ENCODE measurements around the gene FHIT.

GRCh38 chr3:60304112-60304511 is 947.1 kb downstream of the FHIT start:
- TF ChIP-seq CTCF (IDR thresholded peaks at IDR 0.05 in 4 of 5, conservative IDR thresholded peaks at IDR 0.05 in 1 of 5) (no peak), POLR2A (IDR thresholded peaks at IDR 0.05) (no peak)
